ENCODE results near the gene AGFG1.

DNA sequence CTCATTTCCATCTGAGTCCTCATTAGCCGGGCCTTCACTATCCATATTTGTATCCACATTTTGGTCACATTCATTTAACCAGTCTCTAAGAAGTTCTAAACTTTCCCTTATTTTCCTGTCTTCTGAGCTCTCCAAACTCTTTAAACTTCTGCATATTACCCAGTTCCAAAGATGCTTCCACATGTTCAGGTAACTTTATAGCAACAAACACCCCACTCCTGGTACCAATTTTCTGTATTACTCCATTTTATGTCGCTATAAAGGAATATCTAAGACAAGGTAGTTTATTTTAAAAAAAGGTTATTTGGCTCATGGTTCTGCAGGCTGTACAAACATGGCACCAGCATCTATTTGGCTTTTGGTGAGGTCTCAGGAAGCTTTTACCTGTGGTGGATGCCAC, 38.8 kb upstream of the AGFG1 start:
- TF ChIP-seq POLR2AphosphoS5 (IDR thresholded peaks at IDR 0.05; ENCODE audit: borderline replicate concordance, low read depth, low read length) (no peak), EZH2 (IDR thresholded peaks at IDR 0.05) (no peak)
